Right lobe of liver (tissue), 6 donors: ENCODE results near the gene WNK3. TPM values are rescaled to one million over a fixed set of nuclear protein-coding genes. Genes with fewer than 3 reads are reported as not detected.
"Not testable (repeated sequence)": the region's sequence is repeated elsewhere in the genome, so short reads cannot be mapped to it uniquely, and the experiment has no call there.

Experiments
- ATAC-seq, 4 donors: fragments of 200-7000 bp; cut with Tn5 transposase; one replicate each; pipeline ENCODE4 v1.9.1; 2020; ENCODE audit warnings: mild to moderate bottlenecking in 4 of 4, moderate library complexity in 4 of 4
- DNase-seq, 3 donors: peaks; one replicate each; pipeline ENCODE4 v3.0.0-alpha.2; 2020
- H3K27ac ChIP-seq, 3 donors: fragments of 200-600 bp; one replicate each; pipeline ENCODE4 v1.8.0; 2022
- H3K27me3 ChIP-seq, 2 donors: fragments of 200-600 bp; one replicate each; pipeline ENCODE4 v1.8.0; 2022
- H3K36me3 ChIP-seq, 4 donors: fragments of 200-600 bp; sonication (generic) in 1 of 4; one replicate each; pipeline versions ENCODE4 v1.5.1 to v1.8.0; 2017 to 2022; ENCODE audit warnings: control low read depth in 1 of 4
- H3K4me1 ChIP-seq, 4 donors: fragments of 200-600 bp; sonication (generic) in 1 of 4; one replicate each; pipeline versions ENCODE4 v1.5.1 to v1.8.0; 2017 to 2022; ENCODE audit warnings: control low read depth in 1 of 4
- H3K4me3 ChIP-seq, 3 donors: fragments of 200-600 bp; one replicate each; pipeline ENCODE4 v1.8.0; 2022
- H3K9me3 ChIP-seq, 4 donors: fragments of 200-600 bp; sonication (generic) in 1 of 4; one replicate each; pipeline versions ENCODE4 v1.5.1 to v1.8.0; 2017 to 2022; ENCODE audit warnings: control low read depth in 1 of 4
- POLR2A ChIP-seq: fragments of 450-650 bp; IDR thresholded peaks from one replicate; pipeline ENCODE4 v1.6.1; 2017; ENCODE audit warnings: antibody characterized with exemption, mild to moderate bottlenecking
- WGBS: methylation state at CpG from one replicate; pipeline ENCODE4 v1.1.6; 2018; ENCODE audit warnings: low coverage, low lambda C conversion rate; ENCODE audit not compliant: insufficient coverage; ENCODE audit errors: missing lambda C conversion rate; 5-methylcytosine and 5-hydroxymethylcytosine counted together
- intact Hi-C, 2 donors: fragments of 100-400 bp; cut with DNase I; formaldehyde crosslinking; loops; one replicate each; pipeline versions ENCODE4 v1.11.2 to v1.14.1; 2022
- total RNA-seq, 6 experiments: library from RNA; depleted of rRNA in 2 of 6; stranded (reverse); fragments of >200 nt in 2 of 6; fragmentation: NEBNext Ultra II Directional in 3 of 6; extraction: Animal tissue kit (Norgen Biotek cat#: 25700) in 3 of 6; gene quantifications; one replicate each; pipeline versions ENCODE4 v1.1.0 to v1.2.4, GENCODE V29; 2016 to 2023
- TF ChIP-seq, protein P1 (sequence below), 4 donors: fragments of 200-600 bp in 3 of 4; fragments of 450-650 bp in 1 of 4; IDR thresholded peaks; one replicate each; pipeline versions ENCODE4 v1.5.1 to v1.8.0; 2016 to 2022; ENCODE audit warnings: antibody characterized with exemption in 4 of 4, mild to moderate bottlenecking in 2 of 4
- donor health status: DM: no; HTN: yes; CAD: no.
- donor health status: DM: no; HTN: no; CAD: no.
- donor health status: DM: no; HTN: no; CAD: no.
- donor health status: DM: no; HTN: yes; CAD: no.
- donor health status: DM: no; HTN: yes; CAD: no.

WNK3 gene
- total RNA-seq, 6 experiments from 2014 or later, result 3.9 to 16.0 (median 9.6) TPM

DNA sequence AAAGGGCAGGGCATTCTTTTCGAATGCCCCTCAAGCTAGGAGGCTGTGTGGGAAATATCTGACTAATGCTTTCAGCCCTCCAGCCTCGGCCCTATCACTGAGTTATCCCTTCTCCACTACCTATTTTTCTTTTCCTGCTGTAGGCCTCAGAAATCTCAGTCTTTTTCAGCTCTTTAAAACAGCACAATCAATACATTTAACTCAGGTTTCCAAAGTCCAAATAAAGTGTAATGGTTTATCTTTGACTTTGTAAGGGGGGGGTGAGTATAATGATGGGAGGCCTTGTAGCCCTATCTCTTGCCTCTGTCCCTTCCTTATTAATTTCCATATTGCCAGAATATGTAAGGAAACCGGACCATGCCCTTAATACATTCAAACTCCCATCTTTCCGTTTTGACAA is 1.6 kb upstream of the WNK3 start:
- TF ChIP-seq, protein P1, sequence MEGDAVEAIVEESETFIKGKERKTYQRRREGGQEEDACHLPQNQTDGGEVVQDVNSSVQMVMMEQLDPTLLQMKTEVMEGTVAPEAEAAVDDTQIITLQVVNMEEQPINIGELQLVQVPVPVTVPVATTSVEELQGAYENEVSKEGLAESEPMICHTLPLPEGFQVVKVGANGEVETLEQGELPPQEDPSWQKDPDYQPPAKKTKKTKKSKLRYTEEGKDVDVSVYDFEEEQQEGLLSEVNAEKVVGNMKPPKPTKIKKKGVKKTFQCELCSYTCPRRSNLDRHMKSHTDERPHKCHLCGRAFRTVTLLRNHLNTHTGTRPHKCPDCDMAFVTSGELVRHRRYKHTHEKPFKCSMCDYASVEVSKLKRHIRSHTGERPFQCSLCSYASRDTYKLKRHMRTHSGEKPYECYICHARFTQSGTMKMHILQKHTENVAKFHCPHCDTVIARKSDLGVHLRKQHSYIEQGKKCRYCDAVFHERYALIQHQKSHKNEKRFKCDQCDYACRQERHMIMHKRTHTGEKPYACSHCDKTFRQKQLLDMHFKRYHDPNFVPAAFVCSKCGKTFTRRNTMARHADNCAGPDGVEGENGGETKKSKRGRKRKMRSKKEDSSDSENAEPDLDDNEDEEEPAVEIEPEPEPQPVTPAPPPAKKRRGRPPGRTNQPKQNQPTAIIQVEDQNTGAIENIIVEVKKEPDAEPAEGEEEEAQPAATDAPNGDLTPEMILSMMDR (IDR thresholded peaks at IDR 0.05), result no peak
- TF ChIP-seq POLR2A, result no peak
- H3K36me3 ChIP-seq, result no peaks in the 10 kb centered on the region
- H3K27ac ChIP-seq, result peak overlapping the region in 2 of 3 donors; percentile 19 to 69
- 67% methylated on average over 3 of the region's 4 CpGs for WGBS
- H3K27me3 ChIP-seq, result no peaks in the 10 kb centered on the region
- peak in 1 of 4 donors; percentile 19 for ATAC-seq
- no peak for DNase-seq
- H3K9me3 ChIP-seq, result no peaks in the 10 kb centered on the region
- no peak overlapping the region for H3K4me3 ChIP-seq
- no peaks in the 10 kb centered on the region for H3K4me1 ChIP-seq
- intact Hi-C loops, result no loop called here

DNA sequence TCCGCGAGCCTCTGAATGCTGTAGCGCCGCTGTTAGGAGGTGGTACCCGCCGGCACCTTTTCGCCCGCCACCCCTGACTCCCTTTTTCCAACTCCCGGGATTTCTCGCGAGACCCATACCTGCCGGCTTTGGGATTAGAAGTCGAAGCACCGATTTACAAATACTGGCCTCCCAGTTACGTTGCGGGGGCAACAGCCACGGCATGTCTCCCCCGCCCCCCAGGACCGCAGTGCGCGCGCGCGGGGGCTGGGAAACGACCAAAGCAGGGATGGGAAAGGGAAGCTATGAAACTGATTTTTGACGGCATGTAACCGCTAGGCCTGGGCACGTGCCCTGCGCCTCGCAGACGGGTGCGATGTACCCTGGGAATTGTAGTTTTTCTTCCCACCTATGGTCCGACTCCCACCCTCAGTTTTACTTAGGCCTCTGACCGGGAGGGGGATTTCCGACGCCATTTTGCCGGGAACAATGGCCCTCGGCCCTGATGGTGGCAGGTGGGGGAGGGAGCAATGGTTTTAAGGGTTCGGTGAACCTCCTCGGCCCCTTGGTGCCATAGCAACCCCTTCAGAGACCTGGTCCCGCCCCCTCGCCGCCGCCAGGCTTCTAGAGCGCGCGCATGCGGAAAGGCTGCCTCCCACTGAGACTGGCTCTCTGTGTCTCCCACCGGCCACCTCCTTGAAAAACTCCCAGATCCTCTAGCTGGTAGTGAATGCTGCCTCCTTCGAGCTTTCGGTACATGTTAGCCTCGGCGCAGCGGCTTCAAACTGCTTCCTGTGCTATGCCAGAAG is 772 bp upstream of the WNK3 start:
- peak overlapping the region in 2 of 3 donors; percentile 19 to 69 for H3K27ac ChIP-seq
- H3K9me3 ChIP-seq, result no peaks in the 10 kb centered on the region
- intact Hi-C loops, result no loop called here
- TF ChIP-seq, protein P1 (IDR thresholded peaks at IDR 0.05), result no peak
- TF ChIP-seq POLR2A, result no peak
- peak; percentile 46 to 63 (median 57) for DNase-seq
- H3K27me3 ChIP-seq, result no peaks in the 10 kb centered on the region
- peak overlapping the region; percentile 29 to 66 (median 52) for H3K4me3 ChIP-seq
- H3K4me1 ChIP-seq, result no peaks in the 10 kb centered on the region
- WGBS, result 39% methylated on average over 16 of the region's 54 CpGs
- ATAC-seq, result peak; percentile 33 to 63 (median 48)
- H3K36me3 ChIP-seq, result no peaks in the 10 kb centered on the region

DNA sequence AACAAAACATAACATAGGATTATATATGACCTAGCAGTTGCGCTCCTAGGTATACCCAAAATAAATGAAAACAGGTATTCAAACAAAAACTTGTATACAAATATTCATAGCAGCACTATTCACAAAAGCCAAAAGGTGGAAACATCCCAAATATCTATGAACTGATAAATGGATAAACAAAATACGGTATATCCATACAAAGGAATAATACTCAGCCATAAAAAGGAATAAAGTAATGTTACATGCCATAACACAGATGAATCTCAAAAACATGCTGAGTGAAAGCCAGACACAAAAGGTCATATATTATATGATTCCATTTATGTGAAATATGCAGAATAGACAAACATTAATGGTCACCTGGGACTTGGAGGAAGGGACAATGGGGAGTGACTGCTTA is 5.2 kb downstream of the WNK3 start:
- no peaks in the 10 kb centered on the region for H3K27me3 ChIP-seq
- WGBS, result 85% methylated on average over 2 of the region's 2 CpGs
- intact Hi-C loops, result no loop called here

DNA sequence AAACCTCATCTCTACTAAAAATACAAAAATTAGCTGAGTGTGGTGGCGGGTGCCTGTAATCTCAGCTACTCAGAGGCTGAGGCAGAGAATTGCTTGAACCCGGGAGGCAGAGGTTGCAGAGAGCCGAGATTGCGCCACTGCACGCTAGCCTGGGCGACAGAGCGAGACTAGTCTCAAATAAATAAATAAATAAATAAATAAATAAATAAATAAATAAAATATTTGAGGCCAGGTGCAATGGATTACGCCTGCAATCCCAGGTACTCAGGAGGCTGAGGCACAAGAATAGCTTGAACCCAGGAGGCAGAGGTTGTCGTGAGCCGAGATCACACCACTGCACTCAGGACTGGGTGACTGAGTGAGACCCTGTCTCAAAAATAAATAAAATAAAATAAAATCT is 20.5 kb downstream of the WNK3 start:
- WGBS, result 82% methylated on average over 9 of the region's 10 CpGs
- ATAC-seq, H3K36me3 ChIP-seq, H3K27me3 ChIP-seq, H3K9me3 ChIP-seq, H3K27ac ChIP-seq, intact Hi-C loops, DNase-seq, H3K4me1 ChIP-seq, H3K4me3 ChIP-seq: not testable (repeated sequence)

More for the DNA sequence above, 5.2 kb downstream of the WNK3 start:
- ATAC-seq, result no peak
- H3K36me3 ChIP-seq, result no peaks in the 10 kb centered on the region
- no peak overlapping the region for H3K4me3 ChIP-seq
- no peak for DNase-seq
- no peak for TF ChIP-seq POLR2A
- TF ChIP-seq, protein P1 (IDR thresholded peaks at IDR 0.05), result no peak
- no peaks in the 10 kb centered on the region for H3K4me1 ChIP-seq
- no peaks in the 10 kb centered on the region for H3K9me3 ChIP-seq
- no peak overlapping the region for H3K27ac ChIP-seq

DNA sequence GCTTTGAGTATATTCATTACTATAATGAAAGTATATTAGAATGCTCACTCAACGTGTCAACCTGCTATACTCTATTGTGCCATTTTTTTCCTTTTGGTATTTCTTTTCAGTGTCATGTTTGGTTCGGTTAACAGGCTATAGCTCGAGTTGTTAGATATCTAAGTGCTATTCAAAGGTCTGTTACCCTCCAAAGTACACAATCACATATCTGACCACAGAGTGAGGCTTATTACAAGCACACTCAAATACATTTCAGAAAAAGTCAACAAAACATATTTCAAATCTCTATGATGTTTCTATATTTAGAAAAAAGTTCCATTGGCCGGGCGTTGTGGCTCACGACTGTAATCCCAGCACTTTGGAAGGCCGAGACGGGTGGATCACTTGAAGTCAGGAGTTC is 32.8 kb downstream of the WNK3 start:
- H3K27me3 ChIP-seq, result no peaks in the 10 kb centered on the region
- H3K4me1 ChIP-seq, result no peaks in the 10 kb centered on the region
- WGBS, result 58% methylated on average over 6 of the region's 8 CpGs
- TF ChIP-seq, protein P1 (IDR thresholded peaks at IDR 0.05), result no peak
- no peak for TF ChIP-seq POLR2A
- no peak for ATAC-seq
- H3K4me3 ChIP-seq, result no peak overlapping the region
- no peak for DNase-seq
- no peaks in the 10 kb centered on the region for H3K36me3 ChIP-seq
- intact Hi-C loops, result no loop called here
- H3K9me3 ChIP-seq, result no peaks in the 10 kb centered on the region
- H3K27ac ChIP-seq, result no peak overlapping the region
